ENCODE data around the gene RITA1.
A peak's percentile ranks its signal among the peaks of the same experiment; 100 is the strongest.
"Not testable (repeated sequence)": the region's sequence is repeated elsewhere in the genome, so short reads cannot be mapped to it uniquely, and the experiment has no call there.

The RITA1 gene, protein sequence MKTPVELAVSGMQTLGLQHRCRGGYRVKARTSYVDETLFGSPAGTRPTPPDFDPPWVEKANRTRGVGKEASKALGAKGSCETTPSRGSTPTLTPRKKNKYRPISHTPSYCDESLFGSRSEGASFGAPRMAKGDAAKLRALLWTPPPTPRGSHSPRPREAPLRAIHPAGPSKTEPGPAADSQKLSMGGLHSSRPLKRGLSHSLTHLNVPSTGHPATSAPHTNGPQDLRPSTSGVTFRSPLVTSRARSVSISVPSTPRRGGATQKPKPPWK

GRCh38 chr12:113185180-113186032, at the start of gene RITA1, which contains the start of gene DDX54:
Gene RITA1, plus strand, starts transcription at chr12:113185721. Its CDS starts 1,026 bp downstream, at chr12:113186747.
Gene DDX54, minus strand, starts transcription at chr12:113185478. Its CDS starts 27 bp downstream, at chr12:113185451.
- DNase-seq: peak; percentile 70

DNA sequence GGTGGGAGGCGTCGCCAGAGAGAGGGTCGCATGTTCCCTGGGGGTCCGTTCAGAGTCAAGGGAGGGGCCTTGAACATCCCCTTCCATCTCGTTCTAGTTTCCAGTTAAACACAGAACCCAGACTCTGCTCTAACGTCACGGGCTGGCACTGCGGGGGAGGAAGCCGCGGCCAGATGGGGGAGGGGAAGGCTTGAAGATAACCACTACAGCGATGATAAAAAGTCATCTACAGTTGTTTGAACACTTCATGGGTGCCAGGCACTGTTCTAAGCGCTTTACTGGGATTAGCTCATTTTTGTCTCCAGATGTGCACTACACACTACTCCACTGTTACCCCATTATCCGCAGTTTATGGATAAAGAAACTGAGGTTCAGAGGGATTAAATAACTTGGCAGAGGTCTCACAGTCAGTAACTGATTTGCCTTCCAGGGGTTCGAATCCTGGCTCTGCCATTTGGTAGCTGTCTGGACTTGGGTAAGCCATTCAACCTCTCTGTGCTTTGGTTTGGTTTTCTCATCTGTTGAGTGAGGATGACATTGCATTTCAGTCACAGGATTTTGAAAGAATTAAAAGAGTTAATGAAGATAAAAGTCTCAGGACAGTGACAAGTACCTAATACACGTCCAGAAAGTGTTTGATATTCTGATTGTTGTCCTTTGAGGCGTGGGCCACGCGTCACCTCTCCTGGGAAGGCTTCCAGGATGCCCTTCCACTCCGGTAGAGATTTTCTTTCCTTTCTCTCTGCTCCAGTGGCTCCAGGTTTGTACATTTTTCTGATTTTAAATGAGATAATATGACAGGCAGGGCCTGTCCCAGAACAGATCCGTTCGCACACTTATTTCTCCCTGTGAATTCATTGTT, 49.2 kb upstream of the RITA1 start:
- DNase-seq: no peak

- no peak for DNase-seq
Observed at GRCh38 chr12:113136990-113137511, 48.5 kb upstream of the RITA1 start.

GRCh38 chr12:113137861-113138783, 47.4 kb upstream of the RITA1 start:
- DNase-seq: no peak

DNA sequence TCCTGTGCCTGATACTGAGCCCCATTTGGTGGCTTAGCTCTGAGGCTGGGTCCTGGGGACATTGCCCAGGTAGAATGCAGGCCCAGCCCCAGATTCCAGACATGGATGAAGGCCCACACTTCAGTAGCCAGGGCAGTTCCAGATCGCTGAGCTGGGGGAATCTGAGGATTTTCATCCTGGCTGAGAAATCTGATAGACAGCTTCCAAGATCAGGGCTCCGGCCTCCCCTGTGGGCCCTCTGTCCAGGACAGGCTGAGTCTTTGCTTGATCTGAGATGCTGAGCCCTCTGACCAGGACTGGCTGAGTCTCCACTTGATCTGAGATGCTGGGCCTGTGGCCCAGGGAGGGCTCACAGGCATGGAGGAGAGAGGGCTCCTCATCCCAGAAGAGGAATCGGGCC, 46.7 kb upstream of the RITA1 start:
- no peak for DNase-seq

GRCh38 chr12:113140706-113141105, 44.8 kb upstream of the RITA1 start:
- DNase-seq: no peak

GRCh38 chr12:113141716-113142115, 43.8 kb upstream of the RITA1 start:
- not testable (repeated sequence) for DNase-seq

- no peak for DNase-seq
Observed at GRCh38 chr12:113142173-113142885, 43.2 kb upstream of the RITA1 start.

DNA sequence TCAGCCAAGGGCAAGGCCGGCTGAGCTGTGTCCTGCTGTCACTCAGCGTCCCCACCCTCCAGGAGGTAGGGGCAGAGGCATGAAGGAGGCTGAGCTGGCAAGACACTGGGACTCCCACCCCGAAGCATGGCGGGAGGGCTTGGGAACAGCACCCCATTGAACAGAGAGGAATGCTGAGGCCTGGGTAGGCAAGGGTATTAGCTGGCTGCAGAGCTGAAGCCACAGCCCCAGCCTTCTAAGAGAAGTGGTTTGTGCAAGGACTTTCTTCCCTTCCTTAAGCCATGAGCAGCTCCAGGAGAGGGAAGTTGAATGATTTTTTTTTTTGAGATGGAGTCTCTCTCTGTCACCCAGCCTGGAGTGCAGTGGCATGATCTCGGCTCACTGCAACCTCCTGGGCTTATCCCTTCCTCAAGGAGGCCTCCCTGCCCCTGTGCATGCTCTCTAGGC, 42.6 kb upstream of the RITA1 start:
- peak; percentile 58 for DNase-seq

- no peak for DNase-seq
Observed at GRCh38 chr12:113143959-113144358, 41.6 kb upstream of the RITA1 start.

DNA sequence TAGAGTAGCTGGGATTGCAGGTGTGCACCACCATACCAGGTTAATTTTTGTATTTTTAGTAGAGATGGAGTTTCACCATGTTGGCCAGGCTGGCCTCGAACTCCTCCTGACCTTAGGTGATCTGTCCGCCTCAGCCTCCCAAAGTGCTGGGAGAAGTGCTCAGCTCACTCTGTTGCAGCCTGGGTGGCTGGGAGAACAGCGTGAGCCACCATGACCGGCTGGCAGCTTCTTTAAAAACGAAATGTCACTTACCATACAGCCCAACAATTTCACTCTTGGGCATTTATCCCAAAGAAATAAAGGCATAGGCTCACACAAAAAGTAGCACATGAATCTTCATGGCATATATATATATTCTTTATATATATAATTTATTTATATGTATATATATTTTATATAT, 40.7 kb upstream of the RITA1 start:
- DNase-seq: no peak

DNA sequence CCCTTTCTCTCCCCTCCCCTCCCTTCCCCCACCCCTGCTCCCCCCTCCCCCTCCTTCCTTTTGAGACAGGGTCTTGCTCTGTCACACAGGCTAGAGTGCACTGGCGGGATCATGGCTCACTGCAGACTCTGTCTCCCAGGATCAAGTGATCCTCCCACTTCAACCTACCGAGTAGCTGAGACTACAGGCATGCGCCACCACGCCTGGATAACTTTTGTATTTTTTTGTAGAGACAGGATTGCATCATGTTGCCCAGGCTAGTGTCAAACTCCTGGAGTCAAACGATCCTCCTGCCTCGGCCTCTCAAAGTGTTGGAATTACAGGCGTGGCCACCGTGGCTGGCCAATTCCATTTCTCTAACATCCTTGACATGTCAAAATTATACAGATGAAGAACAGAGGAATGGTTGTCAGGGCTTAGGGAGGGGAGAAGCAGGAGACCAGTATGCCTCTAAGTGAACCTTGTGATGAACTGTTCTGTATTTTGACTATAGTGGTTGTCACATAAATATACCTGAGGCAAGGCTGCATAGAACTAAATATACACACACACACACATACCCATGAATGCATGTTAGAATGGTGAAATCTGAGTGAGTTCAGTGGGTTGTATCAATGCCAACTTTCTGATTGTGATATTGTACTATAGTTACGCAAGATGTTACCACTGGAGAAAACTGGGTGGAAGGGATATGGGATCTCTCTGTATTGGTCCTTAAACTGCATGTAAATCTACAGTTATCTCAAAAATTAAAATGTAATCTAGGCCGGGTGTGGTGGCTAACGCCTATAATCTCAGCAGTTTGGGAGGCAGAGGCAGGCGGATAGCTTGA, 39.6 kb upstream of the RITA1 start:
- no peak for DNase-seq

DNA sequence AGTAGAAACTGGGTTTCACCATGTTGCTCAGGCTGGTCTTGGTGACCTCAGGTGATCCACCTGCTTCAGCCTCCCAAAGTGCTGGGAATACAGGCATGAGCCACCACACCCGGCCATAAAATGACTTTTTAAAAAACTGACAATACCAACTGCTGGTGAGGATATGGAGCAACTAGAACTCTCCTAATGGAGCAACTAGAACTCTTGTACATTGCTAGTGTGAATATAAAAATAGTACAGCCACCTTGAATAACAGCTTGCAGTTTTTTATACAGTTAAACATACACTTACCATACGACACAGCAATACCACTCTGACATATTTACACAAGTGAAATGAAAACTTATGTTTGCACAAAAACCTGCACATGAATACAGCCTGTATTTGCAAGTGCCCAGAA, 38.5 kb upstream of the RITA1 start:
- DNase-seq: no peak

GRCh38 chr12:113149361-113150150, 36.0 kb upstream of the RITA1 start, which contains the start of gene CFAP73:
Gene CFAP73, plus strand, starts transcription at chr12:113149724. Its CDS starts 134 bp downstream, at chr12:113149858.
- DNase-seq: no peak

DNA sequence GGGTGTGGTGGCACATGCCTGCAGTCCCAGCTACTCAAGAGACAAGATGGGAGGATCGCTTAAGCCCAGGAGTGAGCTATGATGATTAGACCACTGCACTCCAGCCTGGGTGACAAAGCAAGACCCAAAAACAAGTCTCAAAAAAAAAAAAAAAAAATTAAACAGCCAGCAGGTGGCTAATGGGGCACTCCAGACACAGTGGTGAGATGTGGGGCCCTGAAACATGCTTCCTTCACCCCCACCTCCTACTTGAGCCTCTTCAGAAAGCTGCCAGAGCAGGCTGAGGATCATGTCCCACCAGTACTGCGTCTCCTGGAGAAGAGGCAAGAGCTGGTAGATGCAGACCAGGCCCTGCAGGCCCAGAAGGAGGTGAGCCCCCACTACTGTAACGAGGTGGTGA, 33.9 kb upstream of the RITA1 start:
- no peak for DNase-seq

GRCh38 chr12:113152196-113152834, 33.2 kb upstream of the RITA1 start:
- no peak for DNase-seq

GRCh38 chr12:113152835-113153814, 32.4 kb upstream of the RITA1 start:
- peak; percentile 82 for DNase-seq
